ENCODE measurements around the gene ZNF70. TPM values are rescaled to one million over a fixed set of nuclear protein-coding genes. Genes with fewer than 3 reads are reported as not detected.
"Not testable (repeated sequence)": the region's sequence is repeated elsewhere in the genome, so short reads cannot be mapped to it uniquely, and the experiment has no call there.

Gene ZNF70
- total RNA-seq, 1 donor from 2014 or later = 2.2 TPM

- DNase-seq = no peak
Observed at GRCh38 chr22:23756891-23757290, 6.0 kb upstream of the ZNF70 start.

- DNase-seq = no peak
Observed at GRCh38 chr22:23755711-23756110, 4.8 kb upstream of the ZNF70 start.

- DNase-seq = peak; percentile 78
Observed at GRCh38 chr22:23754980-23755636, 4.2 kb upstream of the ZNF70 start.

GRCh38 chr22:23754220-23754919, 3.5 kb upstream of the ZNF70 start, which contains the start of gene VPREB3:
Gene VPREB3, minus strand, starts transcription at chr22:23754425. Its CDS starts 62 bp downstream, at chr22:23754363.
- DNase-seq = no peak

- no peak for DNase-seq
Observed at GRCh38 chr22:23753385-23753784, 2.5 kb upstream of the ZNF70 start.

- DNase-seq = no peak
Observed at GRCh38 chr22:23752750-23753149, 1.8 kb upstream of the ZNF70 start.

GRCh38 chr22:23752090-23752691, 1.3 kb upstream of the ZNF70 start:
- DNase-seq = no peak

DNA sequence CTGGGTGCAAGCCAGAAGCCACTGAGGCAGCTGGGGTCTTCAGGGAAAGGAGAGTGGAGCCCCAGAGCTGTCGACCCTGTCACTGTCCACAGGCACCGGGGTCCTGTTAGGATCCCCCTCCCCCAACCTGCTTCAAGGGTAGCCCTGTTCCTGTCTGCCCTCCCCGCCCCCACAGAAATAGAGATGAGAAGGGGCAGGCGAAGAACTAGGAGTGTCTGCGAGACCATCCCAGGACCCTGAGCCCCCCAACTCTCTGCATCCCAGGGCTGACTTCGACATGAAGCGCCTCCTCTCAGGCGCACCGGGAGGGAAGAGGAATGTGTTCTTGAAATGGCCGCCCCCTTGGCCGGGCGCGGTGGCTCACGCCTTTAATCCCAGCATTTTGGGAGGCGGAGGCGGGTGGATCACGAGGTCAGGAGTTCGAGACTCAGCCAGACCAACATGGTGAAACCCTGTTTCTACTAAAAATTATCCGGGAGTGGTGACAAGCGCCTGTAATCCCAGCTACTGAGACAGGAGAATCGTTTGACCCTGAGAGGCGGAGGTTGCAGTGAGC, 607 bp upstream of the ZNF70 start:
- DNase-seq = no peak

DNA sequence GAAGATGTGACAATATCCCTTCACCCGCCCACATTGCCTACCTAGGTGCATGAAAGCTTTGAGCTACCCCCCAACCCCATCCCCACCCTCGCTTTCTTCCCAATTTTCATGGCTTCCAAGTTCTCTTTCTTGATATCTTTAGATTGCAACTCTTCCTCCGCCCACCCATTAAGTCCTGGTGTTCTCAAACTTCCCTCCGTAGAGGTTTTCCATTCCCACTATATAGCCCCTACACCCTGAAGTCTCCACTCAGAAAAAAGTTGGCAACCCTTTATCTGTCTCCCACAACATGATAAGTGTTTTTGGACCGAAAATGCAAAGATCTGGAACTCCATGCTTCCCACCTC, 572 bp downstream of the ZNF70 start:
- DNase-seq = no peak

- peak; percentile 42 for DNase-seq
Observed at GRCh38 chr22:23749841-23750301, 1.0 kb downstream of the ZNF70 start.

DNA sequence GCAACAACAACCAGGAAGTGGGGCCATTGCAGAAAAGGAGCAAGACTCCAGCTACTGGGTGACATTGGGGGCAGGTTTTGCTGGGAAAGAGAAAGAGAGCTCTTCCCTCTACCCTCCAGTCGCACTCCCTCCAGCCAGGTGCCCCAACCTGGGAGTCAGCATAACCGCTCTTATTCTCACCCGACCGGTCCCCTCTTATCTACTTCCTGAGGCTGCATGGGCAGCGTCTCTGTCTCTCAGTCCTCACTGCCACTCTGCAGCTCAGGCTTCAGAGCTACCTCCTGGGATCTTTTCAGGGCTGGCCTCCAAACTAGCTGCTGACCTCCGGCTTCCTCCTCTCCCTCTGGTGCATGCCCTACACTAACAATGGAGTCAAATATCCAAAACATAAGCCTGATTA, 5.1 kb downstream of the ZNF70 start:
- DNase-seq = no peak

DNA sequence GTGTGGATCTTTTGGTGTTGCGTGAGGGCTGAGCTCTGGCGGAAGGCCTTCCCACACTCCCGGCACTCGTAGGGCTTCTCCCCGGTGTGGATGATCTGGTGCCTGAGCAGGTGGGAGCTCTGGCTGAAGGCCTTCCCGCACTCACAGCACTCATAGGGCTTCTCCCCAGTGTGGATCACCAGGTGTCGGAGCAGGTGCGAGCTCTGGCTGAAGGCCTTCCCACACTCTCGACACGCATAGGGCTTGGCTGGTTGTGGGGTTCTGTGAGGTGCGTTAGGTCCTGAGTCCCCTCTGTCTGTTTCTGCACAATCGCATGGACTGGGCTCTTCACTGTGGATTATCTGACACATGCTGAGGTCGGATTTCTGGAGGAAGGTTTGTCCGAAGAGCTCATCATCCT, 6.4 kb downstream of the ZNF70 start:
- no peak for DNase-seq

GRCh38 chr22:23744001-23744400, 6.9 kb downstream of the ZNF70 start:
- DNase-seq = no peak

GRCh38 chr22:23743303-23743705, 7.6 kb downstream of the ZNF70 start:
- DNase-seq = no peak

GRCh38 chr22:23742505-23743264, 8.2 kb downstream of the ZNF70 start:
- no peak for DNase-seq

GRCh38 chr22:23737696-23738095, 13.2 kb downstream of the ZNF70 start:
- DNase-seq = no peak

DNA sequence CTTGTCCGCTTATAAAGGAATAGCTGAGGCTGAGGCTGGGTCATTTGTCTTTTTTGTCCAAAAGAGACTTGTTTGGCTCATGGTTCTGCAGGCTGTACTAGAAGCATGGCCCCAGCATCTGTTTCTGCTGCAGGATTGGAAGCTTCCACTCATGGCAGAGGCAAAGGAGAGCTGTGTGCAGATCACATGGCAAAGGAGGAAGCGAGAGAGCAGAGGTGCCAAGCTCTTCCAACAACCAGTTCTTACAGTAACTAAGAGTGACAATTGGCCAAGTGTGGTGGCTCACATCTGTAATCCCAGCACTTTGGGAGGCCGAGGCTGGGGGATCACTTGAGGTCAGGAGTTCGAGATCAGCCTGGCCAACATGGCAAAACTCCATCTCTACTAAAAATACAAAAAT, 22.8 kb downstream of the ZNF70 start:
- not testable (repeated sequence) for DNase-seq

DNA sequence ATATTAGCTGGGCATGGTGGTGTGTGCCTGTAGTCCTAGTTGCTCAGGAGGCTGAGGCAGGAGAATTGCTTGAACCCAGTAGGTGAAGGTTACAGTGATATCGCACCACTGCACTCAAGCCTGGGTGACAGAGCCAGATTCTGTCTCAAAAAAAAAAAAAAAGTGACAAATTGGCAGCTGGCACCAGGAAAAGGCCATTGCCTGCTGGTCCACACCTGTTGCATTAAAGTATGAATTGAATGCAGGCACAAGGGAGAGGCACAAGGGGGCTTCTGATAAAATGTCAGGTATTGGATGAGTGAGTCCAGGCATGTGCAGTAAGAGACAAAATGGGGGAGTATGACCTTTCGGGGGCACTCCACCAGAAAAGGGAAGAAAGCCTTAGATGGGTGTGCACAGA, 28.2 kb downstream of the ZNF70 start:
- DNase-seq = no peak

DNA sequence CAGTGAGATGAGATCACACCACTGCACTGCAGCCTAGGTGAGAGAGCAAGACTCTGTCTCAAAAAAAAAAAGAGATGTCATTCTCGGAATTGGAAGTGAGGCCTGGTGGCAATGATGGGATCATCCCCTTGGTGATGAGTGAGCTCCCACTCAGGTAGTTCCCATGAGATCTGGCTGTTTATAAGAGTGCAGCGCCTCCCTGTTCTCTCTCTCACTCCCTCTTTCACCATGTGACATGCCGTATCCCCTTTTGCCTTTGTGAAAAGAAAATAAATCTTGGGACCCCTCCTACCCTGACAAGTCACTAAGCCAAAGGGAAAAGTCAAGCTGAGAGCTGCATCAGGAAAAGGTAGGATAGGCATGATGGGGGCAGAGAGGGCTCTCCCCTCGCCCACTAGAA, 28.8 kb downstream of the ZNF70 start:
- DNase-seq = no peak

GRCh38 chr22:23720855-23721254, 30.1 kb downstream of the ZNF70 start:
- no peak for DNase-seq

GRCh38 chr22:23718371-23719165, 32.3 kb downstream of the ZNF70 start:
- no peak for DNase-seq

Measured in dermis blood vessel endothelial cell (primary cell).